GM12878 (cell line): ENCODE results near the gene SHLD1. TPM values are rescaled to one million over a fixed set of nuclear protein-coding genes. Genes with fewer than 3 reads are reported as not detected.

Experiments
- ATF7 ChIP-seq: fragments of 450-650 bp; IDR thresholded peaks from 2 replicates; pipeline ENCODE4 v1.6.1; 2016; ENCODE audit warnings: low read depth, mild to moderate bottlenecking
- BHLHE40 ChIP-seq, 2 experiments: fragments of 450-650 bp in 1 of 2; IDR thresholded peaks; 2 replicates each; pipeline ENCODE4 v1.6.1; 2011 to 2017; ENCODE audit warnings: low read depth in 2 of 2, borderline replicate concordance in 1 of 2, improper control_type of control experiment in 1 of 2, low read length in 1 of 2, mild to moderate bottlenecking in 1 of 2
- CBX3 ChIP-seq: fragments of 200-600 bp; sonication (generic); IDR thresholded peaks from 2 replicates; pipeline ENCODE4 v1.6.1; 2016; ENCODE audit warnings: low read depth, borderline replicate concordance
- CBX5 ChIP-seq: sonication (generic); IDR thresholded peaks from 2 replicates; pipeline ENCODE4 v1.6.1; 2016; ENCODE audit warnings: low read depth, moderate library complexity, mild to moderate bottlenecking, inconsistent platforms
- DPF2 ChIP-seq: fragments of 450-650 bp; IDR thresholded peaks from 2 replicates; pipeline ENCODE4 v1.6.1; 2017; ENCODE audit warnings: mild to moderate bottlenecking
- EED ChIP-seq: sonication (generic); IDR thresholded peaks from 2 replicates; pipeline ENCODE4 v1.6.1; 2016; ENCODE audit warnings: antibody characterized with exemption, low read depth
- EP300 ChIP-seq, 2 experiments: fragments of 150-350 bp in 1 of 2; IDR thresholded peaks; 2 replicates each; pipeline ENCODE4 v1.6.1; 2011 to 2012; ENCODE audit warnings: low read depth in 2 of 2, low read length in 2 of 2, borderline replicate concordance in 1 of 2, improper control_type of control experiment in 1 of 2, inconsistent platforms in 1 of 2; ENCODE audit not compliant: control insufficient read depth in 1 of 2
- ETV6 ChIP-seq, 2 experiments: fragments of 450-650 bp in 1 of 2; IDR thresholded peaks in 1 of 2; conservative IDR thresholded peaks in 1 of 2; 2 replicates each; pipeline ENCODE4 v1.6.1; 2014; ENCODE audit warnings: antibody characterized with exemption in 1 of 2, borderline replicate concordance in 1 of 2, low read depth in 1 of 2, mild to moderate bottlenecking in 1 of 2, moderate library complexity in 1 of 2
- FOXK2 ChIP-seq: fragments of 450-650 bp; IDR thresholded peaks from 2 replicates; pipeline ENCODE4 v1.6.1; 2017; ENCODE audit warnings: mild to moderate bottlenecking, moderate library complexity
- JUNB ChIP-seq: IDR thresholded peaks from 2 replicates; pipeline ENCODE4 v1.6.1; 2016; ENCODE audit warnings: antibody characterized with exemption, mild to moderate bottlenecking
- MLLT1 ChIP-seq: fragments of 450-650 bp; IDR thresholded peaks from 2 replicates; pipeline ENCODE4 v1.6.1; 2016; ENCODE audit warnings: mild to moderate bottlenecking
- MTA2 ChIP-seq: fragments of 450-650 bp; IDR thresholded peaks from 2 replicates; pipeline ENCODE4 v1.6.1; 2016; ENCODE audit warnings: low read depth, mild to moderate bottlenecking, moderate library complexity
- NFIC ChIP-seq: IDR thresholded peaks from 2 replicates; pipeline ENCODE4 v1.6.1; 2012; ENCODE audit warnings: low read depth, mild to moderate bottlenecking, inconsistent platforms, low read length, moderate library complexity
- NRF1 ChIP-seq: conservative IDR thresholded peaks from 2 replicates; pipeline ENCODE4 v1.6.1; 2011; ENCODE audit warnings: mild to moderate bottlenecking, low read depth, low read length, improper control_type of control experiment
- PML ChIP-seq: IDR thresholded peaks from 2 replicates; pipeline ENCODE4 v1.6.1; 2012; ENCODE audit warnings: low read length, inconsistent platforms
- POLR2A ChIP-seq: IDR thresholded peaks from 2 replicates; pipeline ENCODE4 v1.6.1; 2011; ENCODE audit warnings: low read depth, mild to moderate bottlenecking, low read length
- STAT1 ChIP-seq: fragments of 450-650 bp; conservative IDR thresholded peaks from 2 replicates; pipeline ENCODE4 v1.6.1; 2014; ENCODE audit warnings: antibody characterized with exemption, mild to moderate bottlenecking
- TARDBP ChIP-seq: IDR thresholded peaks from 2 replicates; pipeline ENCODE4 v1.6.1; 2016; ENCODE audit warnings: borderline replicate concordance
- TCF3 ChIP-seq: IDR thresholded peaks from 2 replicates; pipeline ENCODE4 v1.6.1; 2012; ENCODE audit warnings: low read depth, mild to moderate bottlenecking, low read length, borderline replicate concordance; ENCODE audit not compliant: insufficient read depth
- YY1 ChIP-seq: IDR thresholded peaks from 2 replicates; pipeline ENCODE4 v1.6.1; 2011; ENCODE audit warnings: low read depth, mild to moderate bottlenecking, low read length
- ZBTB33 ChIP-seq: fragments of 450-650 bp; IDR thresholded peaks from 2 replicates; pipeline ENCODE4 v1.6.1; 2017; ENCODE audit warnings: mild to moderate bottlenecking
- ZNF217 ChIP-seq: fragments of 450-650 bp; IDR thresholded peaks from 2 replicates; pipeline ENCODE4 v1.6.1; 2017; ENCODE audit warnings: antibody characterized with exemption, mild to moderate bottlenecking
- ZNF24 ChIP-seq: fragments of 450-650 bp; IDR thresholded peaks from 2 replicates; pipeline ENCODE4 v1.6.1; 2017; ENCODE audit warnings: antibody characterized with exemption, mild to moderate bottlenecking
- ZNF592 ChIP-seq: fragments of 450-650 bp; IDR thresholded peaks from 2 replicates; pipeline ENCODE4 v1.6.1; 2017; ENCODE audit warnings: mild to moderate bottlenecking, moderate library complexity
- ZNF622 ChIP-seq: fragments of 450-650 bp; IDR thresholded peaks from 2 replicates; pipeline ENCODE4 v1.6.1; 2017; ENCODE audit warnings: mild to moderate bottlenecking, inconsistent platforms
- ZSCAN29 ChIP-seq: fragments of 450-650 bp; IDR thresholded peaks from 2 replicates; pipeline ENCODE4 v1.6.1; 2017; ENCODE audit warnings: mild to moderate bottlenecking, moderate library complexity
- polyA plus RNA-seq, 11 experiments: library from polyadenylated mRNA; depleted of rRNA in 4 of 11; unstranded in 6 of 11; stranded (reverse) in 5 of 11; fragments of >200 nt; fragmentation: Nextera tagmentation in 4 of 11; fragmentation: Illumina TruSeq in 1 of 11; extraction: Ambion mirVana in 4 of 11; extraction: Trizol in 1 of 11; gene quantifications; 1 replicate in 1 of 11; 2 replicates in 10 of 11; pipeline versions ENCODE4 v1.2.1 to v1.2.3, GENCODE V29; 2011 to 2016; ENCODE audit warnings: inconsistent platforms in 2 of 11, missing spikeins in 2 of 11, low read depth in 1 of 11
- total RNA-seq, 4 experiments: library from RNA; depleted of rRNA in 3 of 4; stranded (reverse); fragments of >200 nt in 3 of 4; fragmentation: Illumina TruSeq in 1 of 4; extraction: Trizol in 1 of 4; gene quantifications; 2 replicates each; pipeline versions ENCODE4 v1.2.1 to v1.2.3, GENCODE V29; 2013 to 2021

SHLD1 gene
- total and polyA plus RNA-seq, 10 of the 15 experiments (the other 5 are each of a cell fraction or from before 2014, with no cell fraction given) = 10.8 to 70.9 (median 25.4) TPM

GRCh38 chr20:5844063-5844681, 94.0 kb downstream of the SHLD1 start (continued):
- TF ChIP-seq EP300 (IDR thresholded peaks at IDR 0.05; ENCODE audit: borderline replicate concordance in 1 of 2, control insufficient read depth in 1 of 2, low read depth in 2 of 2, low read length in 2 of 2) = peak; percentile 56 to 62; a peak in 2 of 4 replicates
- no peak for TF ChIP-seq ZNF622
- no peak for TF ChIP-seq YY1
- peak; percentile 47 to 72; a peak in 3 of 4 replicates for TF ChIP-seq BHLHE40 (IDR thresholded peaks at IDR 0.05; ENCODE audit: borderline replicate concordance in 1 of 2, low read depth in 2 of 2, low read length in 1 of 2)
- no peak for TF ChIP-seq ZSCAN29
- TF ChIP-seq ZNF24 = no peak
- TF ChIP-seq MLLT1 = peak; percentile 76; the same call in 1 of the 2 replicates
- TF ChIP-seq TCF3 = peak; percentile 74; the same call in 1 of the 2 replicates
- no peak for TF ChIP-seq ZNF592
- peak; percentile 82 for TF ChIP-seq MTA2
- peak; percentile 81 for TF ChIP-seq ATF7
- no peak for TF ChIP-seq ZNF217
- TF ChIP-seq STAT1 = no peak
- peak; percentile 83; the same call in 1 of the 2 replicates for TF ChIP-seq NFIC
- peak; percentile 49; the same call in 1 of the 2 replicates for TF ChIP-seq PML
- no peak for TF ChIP-seq CBX3
- TF ChIP-seq TARDBP = no peak
- peak; percentile 96 for TF ChIP-seq EED
- TF ChIP-seq POLR2A = no peak
- TF ChIP-seq ETV6 (conservative IDR thresholded peaks at IDR 0.05 in 1 of 2, IDR thresholded peaks at IDR 0.05 in 1 of 2; ENCODE audit: borderline replicate concordance in 1 of 2, low read depth in 1 of 2) = peak in 1 of 2 experiments; percentile 78; a peak in 2 of 4 replicates
- no peak for TF ChIP-seq ZBTB33
- no peak for TF ChIP-seq NRF1
- TF ChIP-seq DPF2 = peak; percentile 98
- no peak for TF ChIP-seq FOXK2
- 0 out of 2 replicates have a peak, but pooled peaks have one; percentile 60 for TF ChIP-seq CBX5
- TF ChIP-seq JUNB = peak; percentile 94
